Muscle of leg (tissue), 11 donors: ENCODE data around the gene PIGU. TPM values are rescaled to one million over a fixed set of nuclear protein-coding genes. Genes with fewer than 3 reads are reported as not detected.

Source experiments
- DNase-seq: peaks from one replicate; pipeline ENCODE4 v3.0.0; 2013
- H3K27ac ChIP-seq: one replicate; pipeline ENCODE4 v1.5.1; 2013; ENCODE audit warnings: mild to moderate bottlenecking, low read length, control low read depth
- H3K27me3 ChIP-seq: one replicate; pipeline ENCODE4 v1.6.1; 2013; ENCODE audit warnings: low read length; ENCODE audit not compliant: control insufficient read depth, insufficient read depth
- H3K36me3 ChIP-seq: one replicate; pipeline ENCODE4 v1.6.1; 2013; ENCODE audit warnings: low read length; ENCODE audit not compliant: control insufficient read depth, insufficient read depth
- H3K4me1 ChIP-seq: one replicate; pipeline ENCODE4 v1.6.1; 2013; ENCODE audit warnings: low read length; ENCODE audit not compliant: control insufficient read depth, insufficient read depth
- H3K4me3 ChIP-seq: one replicate; pipeline ENCODE4 v1.5.1; 2013; ENCODE audit warnings: low read length, control low read depth
- H3K9me3 ChIP-seq: replicated peaks from 2 replicates; pipeline ENCODE4 v1.6.1; 2013; ENCODE audit warnings: low read depth, low read length; ENCODE audit not compliant: control insufficient read depth
- WGBS: methylation state at CpG from one replicate; pipeline ENCODE4 v1.1.5; 2013; ENCODE audit warnings: missing lambda C conversion rate; ENCODE audit not compliant: insufficient coverage; 5-methylcytosine and 5-hydroxymethylcytosine counted together
- polyA plus RNA-seq, 8 donors: library from polyadenylated mRNA; unstranded; fragments of 120-200 nt; gene quantifications; one replicate each; pipeline versions ENCODE4 v1.2.1 to v1.2.3, GENCODE V29; 2013; ENCODE audit warnings: inconsistent platforms in 1 of 8, low replicate concordance in 1 of 8; ENCODE audit not compliant: insufficient read length in 8 of 8, insufficient read depth in 1 of 8
- total RNA-seq: library from RNA; stranded (reverse); fragments of 120-200 nt; gene quantifications from one replicate; pipeline ENCODE4 v1.2.4, GENCODE V29; 2013

The PIGU gene
- total and polyA plus RNA-seq, 9 donors, result 13.1 to 26.8 (median 23.8) TPM

GRCh38 chr20:34539756-34540155 is 137.1 kb downstream of the PIGU start:
- Histone ChIP-seq H3K4me1 (peaks cover 4% of the 10 kb centered on the region), H3K9me3 (no peaks in the 10 kb centered on the region), H3K4me3 (no peak overlapping the region), H3K27me3 (no peaks in the 10 kb centered on the region), H3K36me3 (peaks cover 71% of the 10 kb centered on the region), H3K27ac (no peak overlapping the region)
- DNase-seq, result no peak
- WGBS, result 100% methylated on average over 6 of the region's 8 CpGs

GRCh38 chr20:34538671-34539123 is 138.2 kb downstream of the PIGU start:
- Histone ChIP-seq H3K4me1 (no peaks in the 10 kb centered on the region), H3K4me3 (no peak overlapping the region), H3K36me3 (peaks cover 78% of the 10 kb centered on the region), H3K9me3 (no peaks in the 10 kb centered on the region), H3K27ac (no peak overlapping the region), H3K27me3 (no peaks in the 10 kb centered on the region)
- DNase-seq, result no peak
- 41% methylated on average over 4 of the region's 5 CpGs for WGBS

- peaks cover 81% of the 10 kb centered on the region for H3K36me3 ChIP-seq
- H3K27me3 ChIP-seq, result no peaks in the 10 kb centered on the region
- H3K27ac ChIP-seq, result no peak overlapping the region
- H3K4me3 ChIP-seq, result no peak overlapping the region
- H3K9me3 ChIP-seq, result no peaks in the 10 kb centered on the region
- peaks cover 1% of the 10 kb centered on the region for H3K4me1 ChIP-seq
- DNase-seq, result no peak
- WGBS, result 90% methylated on average over 8 of the region's 8 CpGs
Measured at GRCh38 chr20:34537651-34538050, 139.2 kb downstream of the PIGU start.

GRCh38 chr20:34536798-34537394 is 140.0 kb downstream of the PIGU start:
- Histone ChIP-seq H3K4me3 (no peak overlapping the region), H3K27me3 (no peaks in the 10 kb centered on the region), H3K36me3 (peaks cover 78% of the 10 kb centered on the region), H3K27ac (no peak overlapping the region), H3K9me3 (no peaks in the 10 kb centered on the region), H3K4me1 (peaks cover 9% of the 10 kb centered on the region)
- no peak for DNase-seq
- 80% methylated on average over 4 of the region's 10 CpGs for WGBS

GRCh38 chr20:34535857-34536256 is 141.0 kb downstream of the PIGU start:
- Histone ChIP-seq H3K27me3 (no peaks in the 10 kb centered on the region), H3K4me1 (peaks cover 12% of the 10 kb centered on the region), H3K9me3 (no peaks in the 10 kb centered on the region), H3K36me3 (peaks cover 80% of the 10 kb centered on the region), H3K4me3 (no peak overlapping the region), H3K27ac (no peak overlapping the region)
- 100% methylated on average over 2 of the region's 2 CpGs for WGBS
- DNase-seq, result no peak

- H3K4me1 ChIP-seq, result peaks cover 12% of the 10 kb centered on the region
- no peak for DNase-seq
- no peak overlapping the region for H3K4me3 ChIP-seq
- H3K9me3 ChIP-seq, result no peaks in the 10 kb centered on the region
- H3K27ac ChIP-seq, result no peak overlapping the region
- peaks cover 80% of the 10 kb centered on the region for H3K36me3 ChIP-seq
- H3K27me3 ChIP-seq, result no peaks in the 10 kb centered on the region
- 91% methylated on average over 7 of the region's 15 CpGs for WGBS
Measured at GRCh38 chr20:34535301-34535840, 141.5 kb downstream of the PIGU start.

- Histone ChIP-seq H3K4me1 (peaks cover 12% of the 10 kb centered on the region), H3K9me3 (no peaks in the 10 kb centered on the region), H3K27ac (no peak overlapping the region), H3K27me3 (no peaks in the 10 kb centered on the region), H3K4me3 (no peak overlapping the region), H3K36me3 (peaks cover 80% of the 10 kb centered on the region)
- WGBS, result 91% methylated on average over 4 of the region's 15 CpGs
- no peak for DNase-seq
Measured at GRCh38 chr20:34534391-34535165, 142.3 kb downstream of the PIGU start.

- WGBS, result 87% methylated on average over 7 of the region's 7 CpGs
- Histone ChIP-seq H3K27ac (no peak overlapping the region), H3K4me3 (no peak overlapping the region), H3K36me3 (peaks cover 77% of the 10 kb centered on the region), H3K27me3 (no peaks in the 10 kb centered on the region), H3K9me3 (no peaks in the 10 kb centered on the region), H3K4me1 (peaks cover 12% of the 10 kb centered on the region)
- no peak for DNase-seq
Measured at GRCh38 chr20:34532756-34533155, 144.1 kb downstream of the PIGU start.

GRCh38 chr20:34532320-34532719 is 144.6 kb downstream of the PIGU start:
- H3K9me3 ChIP-seq, result no peaks in the 10 kb centered on the region
- peaks cover 12% of the 10 kb centered on the region for H3K4me1 ChIP-seq
- no peak overlapping the region for H3K27ac ChIP-seq
- DNase-seq, result no peak
- peaks cover 77% of the 10 kb centered on the region for H3K36me3 ChIP-seq
- H3K27me3 ChIP-seq, result no peaks in the 10 kb centered on the region
- WGBS, result 88% methylated on average over 8 of the region's 8 CpGs
- no peak overlapping the region for H3K4me3 ChIP-seq

- Histone ChIP-seq H3K36me3 (peaks cover 78% of the 10 kb centered on the region), H3K4me3 (no peak overlapping the region), H3K27me3 (no peaks in the 10 kb centered on the region), H3K9me3 (no peaks in the 10 kb centered on the region), H3K27ac (no peak overlapping the region), H3K4me1 (peaks cover 13% of the 10 kb centered on the region)
- DNase-seq, result no peak
- WGBS, result 89% methylated on average over 3 of the region's 8 CpGs
Measured at GRCh38 chr20:34531608-34532265, 145.2 kb downstream of the PIGU start.
